Progenitor cell of endocrine pancreas (in vitro differentiated cells): ENCODE data around the gene LOX. TPM values are rescaled to one million over a fixed set of nuclear protein-coding genes. Genes with fewer than 3 reads are reported as not detected.

Source experiments
- DNase-seq: peaks from one replicate; pipeline ENCODE4 v3.0.0; 2021; ENCODE audit warnings: low spot score; ENCODE audit not compliant: unreplicated experiment
- H3K27ac Mint-ChIP-seq: 2 replicates; pipeline ENCODE4 v1.8.0; 2021; ENCODE audit warnings: mild to moderate bottlenecking, moderate library complexity, mixed read lengths
- H3K27me3 Mint-ChIP-seq: 2 replicates; pipeline ENCODE4 v1.8.0; 2021; ENCODE audit warnings: mixed read lengths
- H3K36me3 Mint-ChIP-seq: 2 replicates; pipeline ENCODE4 v1.8.0; 2022; ENCODE audit warnings: mixed read lengths; ENCODE audit not compliant: insufficient read depth
- H3K4me1 Mint-ChIP-seq: 2 replicates; pipeline ENCODE4 v1.8.0; 2021; ENCODE audit warnings: low read depth, mixed read lengths
- H3K4me3 Mint-ChIP-seq: 2 replicates; pipeline ENCODE4 v1.8.0; 2021; ENCODE audit warnings: low read depth, mild to moderate bottlenecking, moderate library complexity, mixed read lengths
- H3K9me3 Mint-ChIP-seq: 2 replicates; pipeline ENCODE4 v1.8.0; 2021; ENCODE audit warnings: low read depth, mixed read lengths
- CTCF ChIP-seq: fragments of 200-600 bp; sonication (generic); IDR thresholded peaks from one replicate; pipeline ENCODE4 v1.5.0; 2021; ENCODE audit warnings: antibody characterized with exemption, mild to moderate bottlenecking; ENCODE audit not compliant: unreplicated experiment
- total RNA-seq: library from RNA; stranded (reverse); gene quantifications from 2 replicates; pipeline ENCODE4 v1.2.1, GENCODE V29; 2021

The LOX gene
- total RNA-seq, 1 donor from 2014 or later: 0.19 TPM

GRCh38 chr5:122107016-122107415 lies 29.0 kb upstream of the LOX start:
- H3K27ac Mint-ChIP-seq: no peak overlapping the region
- H3K27me3 Mint-ChIP-seq: no peaks in the 10 kb centered on the region
- no peaks in the 10 kb centered on the region for H3K36me3 Mint-ChIP-seq
- TF ChIP-seq CTCF: no peak
- no peak for DNase-seq
- no peak overlapping the region for H3K4me3 Mint-ChIP-seq
- H3K4me1 Mint-ChIP-seq: peaks cover 10% of the 10 kb centered on the region
- H3K9me3 Mint-ChIP-seq: no peaks in the 10 kb centered on the region

GRCh38 chr5:122105909-122106308 lies 27.9 kb upstream of the LOX start:
- no peaks in the 10 kb centered on the region for H3K9me3 Mint-ChIP-seq
- no peaks in the 10 kb centered on the region for H3K36me3 Mint-ChIP-seq
- H3K4me3 Mint-ChIP-seq: no peak overlapping the region
- no peak for DNase-seq
- no peak for TF ChIP-seq CTCF
- H3K4me1 Mint-ChIP-seq: peaks cover 2% of the 10 kb centered on the region
- H3K27me3 Mint-ChIP-seq: no peaks in the 10 kb centered on the region
- H3K27ac Mint-ChIP-seq: no peak overlapping the region

GRCh38 chr5:122102825-122103224 lies 24.8 kb upstream of the LOX start:
- no peak for TF ChIP-seq CTCF
- no peak for DNase-seq
- H3K27ac Mint-ChIP-seq: no peak overlapping the region
- H3K36me3 Mint-ChIP-seq: no peaks in the 10 kb centered on the region
- no peaks in the 10 kb centered on the region for H3K4me1 Mint-ChIP-seq
- no peaks in the 10 kb centered on the region for H3K9me3 Mint-ChIP-seq
- H3K27me3 Mint-ChIP-seq: no peaks in the 10 kb centered on the region
- no peak overlapping the region for H3K4me3 Mint-ChIP-seq

GRCh38 chr5:122101636-122102285 lies 23.7 kb upstream of the LOX start:
- no peak overlapping the region for H3K27ac Mint-ChIP-seq

GRCh38 chr5:122099060-122099790 lies 21.2 kb upstream of the LOX start:
- no peaks in the 10 kb centered on the region for H3K4me1 Mint-ChIP-seq
- H3K9me3 Mint-ChIP-seq: no peaks in the 10 kb centered on the region
- H3K27ac Mint-ChIP-seq: no peak overlapping the region
- H3K27me3 Mint-ChIP-seq: no peaks in the 10 kb centered on the region
- DNase-seq: no peak
- TF ChIP-seq CTCF: no peak
- H3K36me3 Mint-ChIP-seq: no peaks in the 10 kb centered on the region
- H3K4me3 Mint-ChIP-seq: no peak overlapping the region

More at GRCh38 chr5:122101636-122102285, 23.7 kb upstream of the LOX start:
- H3K36me3 Mint-ChIP-seq: no peaks in the 10 kb centered on the region
- DNase-seq: no peak
- no peaks in the 10 kb centered on the region for H3K4me1 Mint-ChIP-seq
- H3K9me3 Mint-ChIP-seq: no peaks in the 10 kb centered on the region
- H3K4me3 Mint-ChIP-seq: no peak overlapping the region
- no peaks in the 10 kb centered on the region for H3K27me3 Mint-ChIP-seq
- peak; percentile 63 for TF ChIP-seq CTCF
